GM23338 (cell line): Measurements from ENCODE around the gene ANGPTL7.

ENCODE experiments used
- CTCF ChIP-seq, 2 experiments: fragments of 200-600 bp in 1 of 2; sonication (generic) in 1 of 2; conservative IDR thresholded peaks; 2 replicates each; pipeline versions ENCODE4 v1.5.1 to v1.6.1; 2016 to 2017; ENCODE audit warnings: antibody characterized with exemption in 2 of 2, low read depth in 2 of 2, mild to moderate bottlenecking in 2 of 2, moderate library complexity in 1 of 2
- EZH2 ChIP-seq: fragments of 200-600 bp; sonication (generic); IDR thresholded peaks from one replicate; pipeline ENCODE4 v1.8.0; 2017; ENCODE audit warnings: antibody characterized with exemption, mild to moderate bottlenecking, low read depth; ENCODE audit not compliant: unreplicated experiment
- EZH2phosphoT487 ChIP-seq: fragments of 200-600 bp; sonication (generic); IDR thresholded peaks from one replicate; pipeline ENCODE4 v1.8.1; 2018; ENCODE audit warnings: antibody characterized with exemption; ENCODE audit not compliant: unreplicated experiment
- REST ChIP-seq: IDR thresholded peaks from one replicate; pipeline ENCODE4 v1.6.1; 2018; ENCODE audit warnings: antibody characterized with exemption; ENCODE audit not compliant: unreplicated experiment

- TF ChIP-seq CTCF (conservative IDR thresholded peaks at IDR 0.05; ENCODE audit: low read depth in 2 of 2) (no peak), REST (no peak), EZH2phosphoT487 (no peak), EZH2 (no peak)
These were observed 44.4 kb upstream of the ANGPTL7 start for GRCh38 chr1:11144570-11145256.
